ENCODE results near the gene LETM1.
A peak's percentile ranks its signal among the peaks of the same experiment; 100 is the strongest.

Gene LETM1
- 60.8 to 63.7 reads per million in 2 donors for total RNA-seq

DNA sequence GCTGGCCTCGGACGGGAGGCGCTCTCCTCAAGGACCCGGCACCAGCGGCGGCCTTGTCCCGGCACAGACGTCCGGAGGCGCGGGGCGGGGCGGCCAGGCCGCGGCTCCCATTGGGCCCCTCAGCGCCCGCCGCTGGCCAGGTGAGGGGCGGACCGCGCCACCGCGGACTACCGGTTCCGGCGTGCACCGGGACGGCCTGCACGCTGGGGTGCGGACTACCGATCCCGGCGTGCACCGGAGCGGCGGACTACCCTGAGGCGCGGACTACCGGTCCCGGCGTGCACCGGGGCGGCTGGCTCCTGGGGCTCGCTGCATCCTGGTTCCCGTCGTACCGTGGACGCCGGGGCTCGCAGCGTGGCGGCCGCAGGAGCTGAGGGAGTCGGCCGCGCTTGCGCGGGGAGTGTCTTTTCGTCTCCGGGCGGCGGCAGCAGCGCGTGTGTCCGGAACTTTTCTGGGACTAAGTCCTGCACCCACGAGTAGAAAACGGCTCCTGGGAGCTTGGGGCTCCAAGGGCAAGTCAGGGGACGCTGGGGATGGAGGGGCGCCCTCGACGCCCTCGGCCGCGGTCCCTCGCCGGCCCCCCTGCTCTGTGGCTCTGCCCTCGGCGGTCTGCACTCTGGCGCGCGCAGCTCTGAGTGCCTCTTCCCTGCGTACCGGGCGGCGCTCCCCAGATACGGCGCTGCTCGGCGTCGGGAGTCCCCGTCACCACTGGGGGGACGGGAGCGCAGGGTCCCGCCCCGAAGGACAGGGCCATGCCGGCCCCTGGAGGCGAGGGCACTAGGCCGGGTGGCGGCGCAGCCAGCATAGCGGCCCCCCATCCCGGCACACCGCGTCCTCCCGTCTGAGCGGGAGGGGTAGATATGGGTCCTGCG lies at the start of gene LETM1:
TSS of gene LETM1 (minus strand) at position 86 of the 872 bp plus-strand sequence. CDS start 206 bp downstream, outside the sequence.
- DNase-seq = peak; percentile 87 to 97 (median 91)

DNA sequence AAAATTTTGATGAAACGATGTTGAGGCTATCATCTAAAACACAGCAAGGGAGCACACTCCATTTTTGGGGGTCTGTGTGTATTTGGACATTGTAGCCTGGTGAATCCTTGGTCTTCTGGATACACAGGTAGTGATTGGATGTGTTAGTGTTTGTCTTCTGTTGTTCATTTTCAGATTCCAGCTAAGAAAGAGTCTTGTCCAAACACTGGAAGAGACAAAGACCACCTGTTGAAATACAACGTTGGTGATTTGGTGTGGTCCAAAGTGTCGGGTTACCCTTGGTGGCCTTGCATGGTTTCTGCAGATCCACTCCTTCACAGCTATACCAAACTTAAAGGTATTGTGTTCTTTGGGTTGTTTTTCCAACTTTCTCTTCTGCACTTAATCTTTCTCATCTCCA lies 48.1 kb upstream of the LETM1 start:
- DNase-seq = no peak

DNA sequence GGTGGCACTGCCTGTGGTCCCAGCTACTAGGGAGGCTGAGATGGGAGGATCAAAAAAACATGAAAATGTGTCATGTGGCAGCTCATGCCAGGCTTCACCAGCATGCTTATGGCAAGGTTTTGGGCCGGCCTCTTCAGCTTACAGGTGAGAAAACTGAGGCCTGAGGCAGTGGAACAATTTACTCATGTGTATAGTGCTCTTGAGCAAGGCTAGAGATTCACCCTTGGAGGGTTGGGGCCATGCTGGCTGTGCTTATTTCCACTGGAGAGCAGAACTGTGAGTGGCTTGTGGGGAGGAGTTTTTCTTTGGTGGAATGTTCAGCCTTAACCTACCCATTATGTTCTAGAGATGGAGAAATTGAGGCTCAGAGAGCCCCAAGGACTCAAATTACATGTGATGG lies 47.1 kb upstream of the LETM1 start:
- DNase-seq = no peak

DNA sequence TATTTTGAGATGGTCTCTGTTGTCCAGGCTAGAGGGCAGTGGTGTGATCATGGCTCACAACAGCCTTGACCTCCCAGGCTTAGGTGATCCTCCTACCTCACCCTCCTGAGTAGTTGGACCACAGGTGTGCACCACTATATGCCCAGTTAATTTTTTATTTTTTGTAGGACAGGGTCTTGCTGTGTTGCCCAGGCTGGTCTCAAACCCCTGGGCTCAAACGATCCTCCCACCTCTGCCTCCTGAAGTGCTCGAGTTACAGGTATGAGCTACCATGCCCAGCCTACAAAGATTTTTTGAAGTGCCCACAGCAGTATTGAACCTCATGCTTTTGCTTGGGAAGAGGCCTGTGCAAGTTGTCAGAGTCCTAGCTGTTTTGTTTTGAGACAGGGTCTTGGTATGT lies 46.3 kb upstream of the LETM1 start:
- DNase-seq = no peak

DNA sequence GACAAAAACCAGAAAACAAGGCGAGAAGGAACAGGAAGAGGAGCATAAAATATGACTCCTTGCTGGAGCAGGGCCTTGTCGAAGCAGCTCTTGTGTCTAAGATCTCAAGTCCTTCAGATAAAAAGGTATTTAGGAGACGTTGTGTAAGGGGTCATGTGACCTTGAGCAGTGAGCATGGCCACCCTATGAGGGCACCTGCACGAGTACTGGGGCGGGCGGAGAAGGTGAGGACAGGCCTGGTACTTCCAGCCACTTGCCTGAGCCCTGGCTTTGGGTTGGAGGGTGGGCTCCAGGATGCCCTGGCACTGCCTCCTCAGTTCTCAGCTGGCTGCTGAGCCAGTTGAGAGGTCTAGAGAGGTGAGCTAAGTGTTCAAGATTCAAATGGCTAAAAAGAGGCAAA lies 45.2 kb upstream of the LETM1 start:
- no peak for DNase-seq

DNA sequence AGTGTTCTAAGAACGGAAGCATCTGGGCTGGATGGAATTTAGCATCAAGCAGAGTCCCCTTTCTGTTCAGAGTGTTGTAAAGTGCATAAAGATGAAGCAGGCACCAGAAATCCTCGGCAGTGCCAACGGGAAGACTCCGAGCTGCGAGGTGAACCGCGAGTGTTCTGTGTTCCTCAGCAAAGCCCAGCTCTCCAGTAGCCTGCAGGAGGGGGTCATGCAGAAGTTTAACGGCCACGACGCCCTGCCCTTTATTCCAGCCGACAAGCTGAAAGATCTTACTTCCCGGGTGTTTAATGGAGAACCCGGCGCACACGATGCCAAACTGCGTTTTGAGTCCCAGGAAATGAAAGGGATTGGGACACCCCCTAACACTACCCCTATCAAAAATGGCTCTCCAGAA lies 44.7 kb upstream of the LETM1 start:
- no peak for DNase-seq

DNA sequence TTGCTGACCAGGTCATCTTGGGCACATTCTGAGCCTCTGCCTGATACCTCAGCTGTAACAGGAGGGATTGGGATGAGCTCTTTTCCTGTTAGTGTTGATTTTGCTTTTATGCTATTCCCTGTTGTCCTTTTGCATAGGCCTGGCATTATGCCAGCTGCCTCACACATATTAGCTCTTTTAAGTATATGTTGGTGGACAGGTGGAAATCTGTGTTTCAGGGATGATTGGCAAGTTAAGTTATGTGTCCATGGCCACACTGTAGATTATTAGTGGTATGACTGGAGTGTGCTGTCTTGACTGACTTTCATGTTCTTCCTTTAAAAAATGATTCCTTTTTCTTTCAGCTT lies 44.1 kb upstream of the LETM1 start:
- DNase-seq = no peak

DNA sequence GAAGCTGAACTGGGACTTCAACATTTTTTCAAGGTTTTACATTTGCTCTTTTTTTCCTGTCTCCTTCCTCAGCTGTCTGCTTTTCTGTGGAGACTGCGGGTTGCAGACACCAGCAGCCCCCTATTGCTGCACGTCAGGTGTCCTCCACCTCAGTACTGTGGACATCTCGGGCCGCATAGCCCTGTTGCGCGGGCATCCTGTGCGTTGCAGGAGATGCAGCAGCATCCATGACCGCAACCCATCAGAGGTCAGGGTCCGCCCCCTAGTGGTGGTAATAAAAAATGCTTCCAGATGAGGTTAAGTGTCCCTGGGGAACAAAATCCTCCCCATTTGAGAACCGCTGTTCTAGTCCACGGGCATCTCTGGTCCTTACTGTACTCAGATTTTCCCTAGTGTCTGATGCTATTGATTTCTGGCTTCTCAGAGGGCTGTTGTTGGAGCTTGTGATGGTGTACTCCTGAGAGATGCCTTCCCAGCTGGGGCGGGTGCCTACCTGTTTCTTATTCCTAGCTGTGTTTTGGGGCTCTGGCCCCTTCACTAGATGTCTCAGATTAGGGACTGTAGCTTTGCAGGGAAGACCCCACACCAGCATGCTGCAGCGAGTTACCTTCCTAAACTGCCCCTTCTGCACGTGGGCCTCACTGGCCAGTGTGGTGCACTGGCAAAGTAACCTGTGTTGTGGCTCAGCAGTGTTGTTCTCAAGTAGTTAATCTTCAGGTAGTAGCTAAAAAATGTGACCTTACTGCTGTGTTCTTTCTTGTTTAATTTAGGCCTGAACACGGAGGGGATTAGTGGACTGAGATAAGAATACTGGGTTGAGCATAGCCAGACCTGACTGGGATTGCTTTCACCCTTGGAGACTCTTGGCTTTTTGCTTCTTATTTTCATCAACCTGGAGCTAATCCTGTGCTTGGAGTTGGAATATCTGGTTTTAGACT lies 43.5 kb upstream of the LETM1 start:
- peak; percentile 32 to 83 (median 55) for DNase-seq

DNA sequence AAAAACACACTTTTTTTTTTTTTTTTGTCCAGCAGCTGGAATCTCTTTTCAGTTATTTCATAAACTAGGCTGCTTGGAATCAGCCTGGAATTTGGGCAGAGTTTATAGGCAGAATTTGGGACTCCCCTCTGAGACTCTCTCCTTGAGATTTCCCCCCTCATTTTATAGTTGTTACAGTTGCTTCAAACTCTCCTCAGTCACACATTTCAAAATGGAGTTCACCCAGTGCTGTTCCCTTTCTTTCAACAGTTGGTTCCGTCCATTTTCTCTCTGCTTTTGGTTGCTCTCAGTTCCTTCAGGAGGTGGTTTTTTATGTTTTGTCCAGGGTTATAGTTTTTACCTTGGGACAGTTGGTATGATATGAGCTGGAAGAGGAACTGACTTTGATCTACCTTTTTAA lies 42.7 kb upstream of the LETM1 start:
- no peak for DNase-seq

DNA sequence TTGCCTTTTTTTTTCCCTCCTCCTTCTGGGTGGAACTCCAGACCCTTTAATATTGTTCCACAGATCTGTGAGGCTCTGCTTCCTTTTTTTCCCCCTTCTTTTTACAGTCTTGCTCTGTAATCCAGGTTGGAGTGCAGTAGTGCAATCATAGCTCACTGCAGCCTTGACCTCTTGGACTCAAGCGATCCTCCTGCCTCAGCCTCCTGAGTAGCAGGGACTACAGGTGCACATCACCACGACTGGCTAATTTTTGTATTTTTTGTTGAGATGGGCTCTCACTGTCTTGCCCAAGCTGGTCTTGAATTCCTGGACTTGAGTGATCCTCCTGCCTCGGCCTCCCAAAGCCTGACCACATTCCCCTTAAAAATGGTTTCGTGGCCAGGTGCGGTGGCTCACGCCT lies 42.1 kb upstream of the LETM1 start:
- no peak for DNase-seq

DNA sequence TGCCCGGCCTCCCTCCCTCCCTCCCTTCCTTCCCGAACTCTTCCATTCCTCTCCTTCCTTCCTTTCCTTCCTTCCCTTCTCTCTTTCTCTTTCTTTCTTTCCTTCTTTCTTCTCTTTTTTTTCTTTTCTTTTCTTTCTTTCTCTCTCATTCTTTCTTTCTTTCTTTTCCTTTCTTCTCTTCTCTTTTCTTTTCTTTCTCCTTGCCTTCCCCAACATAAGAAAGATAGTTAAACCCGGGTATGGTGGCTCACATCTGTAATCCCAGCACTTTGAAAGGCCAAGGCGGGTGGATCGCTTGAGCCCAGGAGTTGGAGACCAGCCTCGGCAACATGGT lies 40.7 kb upstream of the LETM1 start:
- DNase-seq = no peak

DNA sequence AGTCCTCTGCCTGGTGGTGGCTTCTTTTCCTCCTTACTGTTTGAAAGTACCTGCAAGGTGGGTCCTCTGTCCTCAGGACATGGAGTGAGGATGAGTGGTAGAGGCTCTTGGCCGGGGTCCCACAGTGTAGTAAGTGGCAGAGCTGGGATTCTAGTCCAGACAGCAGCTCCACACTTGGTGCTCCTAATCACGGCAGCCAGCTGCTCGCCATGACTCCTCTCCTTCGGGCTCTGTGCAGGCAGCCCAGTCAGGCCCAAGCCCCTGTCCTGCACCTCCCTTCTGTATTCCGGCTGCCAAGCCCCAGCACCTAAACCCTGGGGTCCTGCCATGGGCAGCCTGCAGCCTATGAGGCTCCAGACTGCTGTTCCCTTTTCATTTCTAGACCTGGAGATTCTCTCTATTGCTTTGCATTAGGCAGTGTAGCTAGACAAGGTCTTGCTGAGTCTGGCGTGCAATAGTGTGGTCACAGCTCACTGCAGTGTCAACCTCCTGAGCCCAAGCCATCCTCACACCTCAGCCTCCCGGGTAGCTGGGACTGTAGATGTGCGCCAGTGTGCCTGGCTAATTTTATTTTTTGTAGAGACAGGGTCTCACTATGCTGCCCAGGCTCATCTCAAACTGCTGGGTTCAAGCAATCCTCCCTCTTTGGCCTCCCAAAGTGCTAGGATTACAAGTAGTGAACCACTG lies 40.2 kb upstream of the LETM1 start:
- DNase-seq = no peak

DNA sequence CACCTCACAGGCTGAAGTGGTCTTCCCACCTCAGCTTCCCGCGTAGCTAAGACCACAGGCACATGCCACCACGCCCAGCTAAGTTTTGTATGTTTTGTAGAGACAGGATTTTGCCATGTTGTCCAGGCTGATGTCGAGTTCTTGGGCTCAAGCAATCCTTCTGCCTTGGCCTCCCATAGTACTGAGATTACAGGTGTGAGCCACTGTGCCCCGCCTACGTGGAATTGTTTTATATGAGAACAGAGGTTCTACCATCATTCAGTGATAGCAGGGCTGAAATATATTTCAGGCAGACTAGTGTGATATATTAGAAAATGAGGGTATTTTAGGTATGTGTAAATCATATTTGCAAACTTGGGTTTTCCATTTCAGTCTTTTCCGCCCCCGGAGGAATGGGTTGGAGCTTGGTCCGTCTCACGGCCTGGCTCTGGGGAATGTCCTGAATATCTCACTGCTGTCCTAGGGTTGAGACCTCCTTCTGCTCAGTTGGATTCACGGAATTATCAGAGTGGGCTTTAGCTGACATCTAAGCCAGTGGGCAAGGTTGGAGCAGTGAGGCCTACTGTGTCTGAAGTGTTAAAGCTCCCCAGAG lies 35.1 kb upstream of the LETM1 start:
- DNase-seq = no peak

DNA sequence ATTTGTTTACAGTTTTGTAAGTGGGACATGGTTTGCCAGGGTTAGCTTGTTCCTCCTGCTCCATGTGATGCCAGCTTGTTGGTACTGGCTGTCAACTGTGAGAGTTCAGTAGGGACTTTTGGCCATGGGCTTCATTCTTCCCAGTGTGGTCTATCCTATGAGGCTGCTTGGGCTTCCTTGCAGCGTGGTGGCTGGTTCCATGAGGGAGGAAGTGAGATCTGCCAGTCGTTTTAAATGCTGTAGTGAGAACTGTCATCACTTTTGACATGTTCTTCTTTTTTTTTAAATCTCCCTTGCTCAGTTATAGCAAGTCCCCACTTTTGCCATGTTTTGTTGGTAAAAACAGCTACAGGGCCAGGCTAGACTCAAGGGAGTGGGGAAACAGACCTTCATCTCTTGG lies 31.1 kb upstream of the LETM1 start:
- DNase-seq = no peak

DNA sequence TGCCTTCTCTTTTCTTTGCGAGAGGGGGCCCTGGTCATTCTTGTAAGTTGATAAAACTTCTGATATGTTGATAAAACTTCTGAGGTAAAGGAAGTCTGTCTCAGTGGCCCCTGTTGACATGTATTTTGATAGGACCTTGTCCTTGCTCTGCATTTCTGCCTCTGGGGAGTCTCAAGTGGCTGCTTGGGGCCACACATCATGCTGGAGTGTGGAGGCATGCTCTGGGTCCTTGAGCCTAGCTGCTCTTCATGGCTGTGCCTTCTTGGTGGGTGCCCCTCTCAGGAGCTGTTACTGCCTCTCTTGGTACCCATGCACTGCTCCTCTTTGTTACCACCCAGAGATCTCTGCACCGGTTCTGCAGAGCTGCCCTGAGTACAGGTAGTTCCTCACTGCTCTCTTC lies 29.5 kb upstream of the LETM1 start:
- no peak for DNase-seq

DNA sequence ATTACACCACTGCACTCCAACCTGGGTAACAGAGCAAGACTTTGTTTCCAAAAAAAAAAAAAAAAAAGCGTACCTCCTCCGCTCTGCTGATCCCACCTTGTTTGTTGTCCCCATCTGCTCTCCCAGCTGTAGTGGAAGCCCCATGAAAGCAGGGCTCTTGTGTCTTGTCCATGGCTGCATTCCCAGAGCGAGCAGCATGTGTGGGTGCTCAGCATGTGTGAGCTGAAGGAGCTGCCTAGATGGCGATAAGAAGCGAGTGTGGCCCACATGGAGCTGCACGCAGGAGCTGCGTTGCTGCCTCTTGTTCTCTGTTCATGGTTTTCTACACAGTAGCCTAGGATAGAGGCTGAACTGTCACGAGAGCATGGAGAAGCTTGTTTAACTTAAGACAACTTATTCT lies 27.6 kb upstream of the LETM1 start:
- no peak for DNase-seq

DNA sequence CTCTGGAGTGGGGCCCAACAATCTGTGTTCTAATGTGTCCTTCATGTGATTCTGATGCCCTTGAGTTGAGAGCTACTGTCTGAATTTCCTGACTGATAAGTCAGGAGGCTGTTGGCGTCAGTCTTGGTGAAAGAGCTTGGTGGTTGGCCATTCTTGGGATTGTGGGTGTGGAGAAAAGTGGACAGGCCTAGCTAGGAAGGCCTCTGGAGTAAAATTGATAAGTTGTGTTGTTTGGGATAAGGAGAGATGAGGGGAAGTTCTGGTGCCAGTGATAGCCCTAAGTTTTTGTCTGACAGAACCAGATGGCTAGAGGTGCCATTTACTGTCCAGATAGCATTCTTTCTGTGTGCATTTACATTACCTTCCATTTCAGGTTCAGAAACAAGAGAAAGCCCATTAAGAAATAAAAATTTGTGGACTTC lies 26.9 kb upstream of the LETM1 start:
- DNase-seq = no peak

DNA sequence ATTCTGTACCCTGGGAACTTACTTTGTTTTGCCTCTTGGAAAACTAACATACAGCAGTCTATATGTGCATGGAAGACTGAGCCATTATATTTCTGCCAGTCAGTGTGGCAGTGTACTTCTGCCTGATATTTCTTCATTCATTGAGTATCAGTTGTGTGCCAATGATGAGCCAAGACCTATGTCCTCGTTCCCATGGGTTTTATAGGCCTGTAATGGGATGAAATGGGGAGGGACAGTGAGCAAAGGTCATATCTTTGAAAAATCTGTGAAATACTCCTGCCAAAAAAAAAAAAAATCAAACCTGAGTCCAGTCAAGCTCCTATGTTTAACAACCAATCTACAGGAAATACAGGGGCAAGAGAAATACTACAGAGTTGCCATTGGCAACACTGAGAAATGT lies 24.4 kb upstream of the LETM1 start:
- no peak for DNase-seq

DNA sequence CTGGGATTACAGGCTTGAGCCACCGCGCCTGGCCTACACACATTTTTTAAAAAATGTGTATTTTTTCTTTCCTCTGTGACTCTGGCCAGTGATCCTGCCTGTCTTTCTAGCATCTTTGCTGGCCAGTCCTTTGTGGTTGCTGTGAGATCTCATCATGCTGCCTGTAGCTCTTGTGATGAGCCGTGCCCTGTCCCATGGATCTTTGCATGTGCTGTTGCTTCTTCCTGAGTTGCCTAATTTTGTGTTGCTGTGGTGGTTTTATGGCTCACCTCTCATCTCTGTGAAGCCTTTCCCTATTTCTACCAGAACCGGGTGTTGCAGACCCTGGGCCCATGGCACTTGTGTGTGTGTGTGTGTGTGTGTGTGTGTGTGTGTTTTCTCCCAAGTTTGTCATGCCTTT lies 23.5 kb upstream of the LETM1 start:
- DNase-seq = no peak

DNA sequence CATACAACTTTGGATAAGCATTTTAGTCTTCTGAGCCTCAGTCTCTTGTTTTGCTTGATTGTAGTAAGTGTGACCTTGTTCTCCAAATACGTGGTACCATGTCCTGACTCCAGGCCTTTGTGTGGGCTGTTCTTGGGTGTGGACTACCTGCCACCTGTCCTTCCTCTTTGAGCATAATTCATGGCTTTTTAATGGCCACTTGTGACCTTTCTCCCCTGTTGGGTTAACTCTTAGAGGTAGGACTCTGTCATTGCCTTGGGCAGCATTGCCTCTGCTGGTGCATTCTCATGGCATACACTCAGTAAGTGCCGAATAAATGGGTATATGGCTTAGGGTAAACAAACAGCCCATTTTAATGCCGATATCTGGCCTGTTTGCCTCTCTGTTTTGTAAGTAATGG lies 18.2 kb upstream of the LETM1 start:
- no peak for DNase-seq

DNA sequence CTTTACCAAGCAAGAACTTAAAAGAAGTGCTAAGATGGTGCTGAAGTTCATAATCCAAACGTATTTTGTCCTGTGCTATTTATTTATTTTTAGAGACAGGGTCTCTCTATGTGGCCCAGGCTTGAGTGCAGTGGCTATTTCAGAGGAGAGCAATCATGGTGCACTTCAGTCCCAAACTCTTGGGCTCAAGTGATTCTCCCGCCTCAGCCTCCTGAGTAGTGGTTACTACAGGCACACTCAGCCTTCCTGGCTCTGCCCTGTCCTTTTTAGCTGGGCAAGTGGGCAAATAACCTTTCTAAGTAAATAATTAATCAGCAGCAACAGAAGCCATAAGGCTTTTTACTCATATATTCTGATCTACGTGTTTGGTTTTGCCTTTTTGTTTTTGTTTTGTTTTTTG lies 17.8 kb upstream of the LETM1 start:
- DNase-seq = no peak

DNA sequence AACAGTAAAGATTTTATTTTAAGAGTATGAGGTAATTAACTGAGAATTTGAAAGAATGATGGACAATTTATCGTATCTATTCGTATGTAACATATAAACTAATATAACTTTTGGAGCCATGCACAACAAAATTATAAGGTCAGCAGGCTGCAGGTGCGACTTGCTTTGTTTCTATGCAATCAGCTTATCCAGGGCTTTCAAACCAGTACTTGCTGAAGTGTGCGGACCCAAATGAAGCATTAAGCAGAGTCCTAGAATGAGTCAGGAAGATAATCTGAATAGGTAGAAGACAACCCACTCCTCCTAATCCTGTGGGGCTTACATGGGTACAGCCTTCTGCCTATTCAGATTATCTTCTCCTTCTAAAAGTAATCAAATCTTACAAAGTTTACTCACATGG lies 17.3 kb upstream of the LETM1 start:
- DNase-seq = peak in 1 of 5 experiments; percentile 71

DNA sequence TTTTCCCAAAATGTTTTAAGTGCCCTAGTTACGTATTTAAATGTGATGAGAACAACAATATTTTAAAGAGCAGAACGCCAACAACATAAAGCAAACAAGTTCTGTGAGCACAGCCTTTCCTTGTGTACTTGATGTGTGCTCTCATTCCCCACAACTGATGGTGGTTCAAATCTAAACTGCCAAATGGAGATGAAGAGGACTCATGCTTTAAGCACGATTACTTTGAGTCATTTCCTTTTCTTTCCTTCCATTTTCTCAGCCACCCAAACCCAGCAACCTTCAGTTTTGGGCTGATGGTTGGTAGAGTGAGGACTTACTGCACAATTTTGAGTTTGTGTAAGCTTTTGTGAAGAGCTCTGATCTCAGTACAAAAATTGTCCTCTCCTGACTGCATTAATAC lies 16.9 kb upstream of the LETM1 start:
- peak in 1 of 5 experiments; percentile 87 for DNase-seq
